Neural cell (in vitro differentiated cells): Measurements from ENCODE around the gene LMOD3.

Experiments
- CTCF ChIP-seq: fragments of 450-650 bp; IDR thresholded peaks from 2 replicates; pipeline ENCODE4 v1.5.1; 2014; ENCODE audit warnings: antibody characterized with exemption, mild to moderate bottlenecking, moderate library complexity; ENCODE audit not compliant: poor library complexity, severe bottlenecking
- EP300 ChIP-seq: fragments of 450-650 bp; conservative IDR thresholded peaks from 2 replicates; pipeline ENCODE4 v1.6.1; 2014; ENCODE audit warnings: antibody characterized with exemption, mild to moderate bottlenecking, moderate library complexity; ENCODE audit not compliant: poor library complexity, severe bottlenecking
- EZH2 ChIP-seq: fragments of 200-600, 300-800 bp; shearing (Covaris generic), sonication (generic); IDR thresholded peaks from 2 replicates; pipeline ENCODE4 v1.6.1; 2014; ENCODE audit warnings: antibody characterized with exemption, low read length, borderline replicate concordance, mild to moderate bottlenecking; ENCODE audit not compliant: insufficient read depth, poor library complexity, severe bottlenecking
- POLR2AphosphoS5 ChIP-seq: IDR thresholded peaks from 2 replicates; pipeline ENCODE4 v1.6.1; 2012
- REST ChIP-seq: IDR thresholded peaks from 2 replicates; pipeline ENCODE4 v1.6.1; 2012; ENCODE audit warnings: borderline replicate concordance

GRCh38 chr3:69088063-69088462, 34.3 kb downstream of the LMOD3 start:
- TF ChIP-seq CTCF (no peak), REST (no peak), POLR2AphosphoS5 (no peak), EZH2 (no peak), EP300 (no peak)
